ENCODE measurements around the gene LZTR1.

The LZTR1 gene

GRCh38 chr22:21025763-21026755 is 44.0 kb downstream of the LZTR1 start:
- TF ChIP-seq, protein P1, sequence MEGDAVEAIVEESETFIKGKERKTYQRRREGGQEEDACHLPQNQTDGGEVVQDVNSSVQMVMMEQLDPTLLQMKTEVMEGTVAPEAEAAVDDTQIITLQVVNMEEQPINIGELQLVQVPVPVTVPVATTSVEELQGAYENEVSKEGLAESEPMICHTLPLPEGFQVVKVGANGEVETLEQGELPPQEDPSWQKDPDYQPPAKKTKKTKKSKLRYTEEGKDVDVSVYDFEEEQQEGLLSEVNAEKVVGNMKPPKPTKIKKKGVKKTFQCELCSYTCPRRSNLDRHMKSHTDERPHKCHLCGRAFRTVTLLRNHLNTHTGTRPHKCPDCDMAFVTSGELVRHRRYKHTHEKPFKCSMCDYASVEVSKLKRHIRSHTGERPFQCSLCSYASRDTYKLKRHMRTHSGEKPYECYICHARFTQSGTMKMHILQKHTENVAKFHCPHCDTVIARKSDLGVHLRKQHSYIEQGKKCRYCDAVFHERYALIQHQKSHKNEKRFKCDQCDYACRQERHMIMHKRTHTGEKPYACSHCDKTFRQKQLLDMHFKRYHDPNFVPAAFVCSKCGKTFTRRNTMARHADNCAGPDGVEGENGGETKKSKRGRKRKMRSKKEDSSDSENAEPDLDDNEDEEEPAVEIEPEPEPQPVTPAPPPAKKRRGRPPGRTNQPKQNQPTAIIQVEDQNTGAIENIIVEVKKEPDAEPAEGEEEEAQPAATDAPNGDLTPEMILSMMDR (IDR thresholded peaks at IDR 0.05; ENCODE audit: extremely low read depth, missing control alignments) = no peak
- no peak for DNase-seq (ENCODE audit: low spot score)

- TF ChIP-seq, protein P1 (IDR thresholded peaks at IDR 0.05; ENCODE audit: extremely low read depth, missing control alignments) = no peak
- DNase-seq (ENCODE audit: low spot score) = no peak
These were observed 44.9 kb downstream of the LZTR1 start for GRCh38 chr22:21026783-21027692.

GRCh38 chr22:21028277-21029251 is 46.5 kb downstream of the LZTR1 start:
- TF ChIP-seq, protein P1 (IDR thresholded peaks at IDR 0.05; ENCODE audit: extremely low read depth, missing control alignments) = no peak

DNA sequence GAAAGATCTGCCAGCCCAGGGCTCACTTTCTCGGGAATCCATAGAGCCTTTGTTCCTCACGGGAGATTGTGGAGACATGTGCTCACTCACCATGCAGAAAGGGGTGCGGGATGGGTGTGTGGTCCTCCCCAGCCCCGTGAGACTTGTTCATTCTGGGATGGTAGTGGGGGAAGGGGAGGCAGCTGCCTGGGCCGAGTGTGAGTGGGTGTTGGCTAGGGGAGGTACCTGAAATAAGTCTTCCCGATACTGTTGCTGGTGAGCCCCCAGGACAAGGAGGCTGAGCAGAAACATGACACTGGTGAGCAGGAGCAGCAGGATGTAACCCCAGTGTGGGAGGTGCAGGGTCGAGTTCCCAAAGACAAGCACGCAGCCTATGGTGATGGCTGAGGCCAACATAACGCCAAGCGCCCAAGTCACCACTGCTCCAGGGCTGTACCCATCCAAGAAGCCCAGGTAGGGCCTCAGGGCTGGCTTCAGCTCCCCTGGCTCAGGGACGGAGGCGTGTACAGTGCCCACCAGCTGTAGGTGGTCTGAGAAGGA is 47.5 kb downstream of the LZTR1 start:
- no peak for DNase-seq (ENCODE audit: low spot score)
- TF ChIP-seq, protein P1 (IDR thresholded peaks at IDR 0.05; ENCODE audit: extremely low read depth, missing control alignments) = no peak

More at GRCh38 chr22:21028277-21029251, 46.5 kb downstream of the LZTR1 start:
- DNase-seq (ENCODE audit: low spot score) = no peak

- TF ChIP-seq, protein P1 (IDR thresholded peaks at IDR 0.05; ENCODE audit: extremely low read depth, missing control alignments) = no peak
- no peak for DNase-seq (ENCODE audit: low spot score)
These were observed 47.9 kb downstream of the LZTR1 start for GRCh38 chr22:21030032-21030431.
